IPS-18c (cell line): ENCODE measurements around the gene TACC2.
"Not testable (repeated sequence)": the region's sequence is repeated elsewhere in the genome, so short reads cannot be mapped to it uniquely, and the experiment has no call there.

Source experiments
- H3K4me3 ChIP-seq: 2 replicates; pipeline ENCODE4 v1.7.0; 2013; ENCODE audit warnings: low read depth, mild to moderate bottlenecking, low read length, moderate library complexity; ENCODE audit not compliant: insufficient read depth
- H3K9me3 ChIP-seq: one replicate; pipeline ENCODE4 v1.6.1; 2013; ENCODE audit warnings: mild to moderate bottlenecking, low read length, moderate library complexity; ENCODE audit not compliant: control insufficient read depth, insufficient read depth

Gene TACC2, protein sequence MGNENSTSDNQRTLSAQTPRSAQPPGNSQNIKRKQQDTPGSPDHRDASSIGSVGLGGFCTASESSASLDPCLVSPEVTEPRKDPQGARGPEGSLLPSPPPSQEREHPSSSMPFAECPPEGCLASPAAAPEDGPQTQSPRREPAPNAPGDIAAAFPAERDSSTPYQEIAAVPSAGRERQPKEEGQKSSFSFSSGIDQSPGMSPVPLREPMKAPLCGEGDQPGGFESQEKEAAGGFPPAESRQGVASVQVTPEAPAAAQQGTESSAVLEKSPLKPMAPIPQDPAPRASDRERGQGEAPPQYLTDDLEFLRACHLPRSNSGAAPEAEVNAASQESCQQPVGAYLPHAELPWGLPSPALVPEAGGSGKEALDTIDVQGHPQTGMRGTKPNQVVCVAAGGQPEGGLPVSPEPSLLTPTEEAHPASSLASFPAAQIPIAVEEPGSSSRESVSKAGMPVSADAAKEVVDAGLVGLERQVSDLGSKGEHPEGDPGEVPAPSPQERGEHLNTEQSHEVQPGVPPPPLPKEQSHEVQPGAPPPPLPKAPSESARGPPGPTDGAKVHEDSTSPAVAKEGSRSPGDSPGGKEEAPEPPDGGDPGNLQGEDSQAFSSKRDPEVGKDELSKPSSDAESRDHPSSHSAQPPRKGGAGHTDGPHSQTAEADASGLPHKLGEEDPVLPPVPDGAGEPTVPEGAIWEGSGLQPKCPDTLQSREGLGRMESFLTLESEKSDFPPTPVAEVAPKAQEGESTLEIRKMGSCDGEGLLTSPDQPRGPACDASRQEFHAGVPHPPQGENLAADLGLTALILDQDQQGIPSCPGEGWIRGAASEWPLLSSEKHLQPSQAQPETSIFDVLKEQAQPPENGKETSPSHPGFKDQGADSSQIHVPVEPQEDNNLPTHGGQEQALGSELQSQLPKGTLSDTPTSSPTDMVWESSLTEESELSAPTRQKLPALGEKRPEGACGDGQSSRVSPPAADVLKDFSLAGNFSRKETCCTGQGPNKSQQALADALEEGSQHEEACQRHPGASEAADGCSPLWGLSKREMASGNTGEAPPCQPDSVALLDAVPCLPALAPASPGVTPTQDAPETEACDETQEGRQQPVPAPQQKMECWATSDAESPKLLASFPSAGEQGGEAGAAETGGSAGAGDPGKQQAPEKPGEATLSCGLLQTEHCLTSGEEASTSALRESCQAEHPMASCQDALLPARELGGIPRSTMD (N-terminal part only)

DNA sequence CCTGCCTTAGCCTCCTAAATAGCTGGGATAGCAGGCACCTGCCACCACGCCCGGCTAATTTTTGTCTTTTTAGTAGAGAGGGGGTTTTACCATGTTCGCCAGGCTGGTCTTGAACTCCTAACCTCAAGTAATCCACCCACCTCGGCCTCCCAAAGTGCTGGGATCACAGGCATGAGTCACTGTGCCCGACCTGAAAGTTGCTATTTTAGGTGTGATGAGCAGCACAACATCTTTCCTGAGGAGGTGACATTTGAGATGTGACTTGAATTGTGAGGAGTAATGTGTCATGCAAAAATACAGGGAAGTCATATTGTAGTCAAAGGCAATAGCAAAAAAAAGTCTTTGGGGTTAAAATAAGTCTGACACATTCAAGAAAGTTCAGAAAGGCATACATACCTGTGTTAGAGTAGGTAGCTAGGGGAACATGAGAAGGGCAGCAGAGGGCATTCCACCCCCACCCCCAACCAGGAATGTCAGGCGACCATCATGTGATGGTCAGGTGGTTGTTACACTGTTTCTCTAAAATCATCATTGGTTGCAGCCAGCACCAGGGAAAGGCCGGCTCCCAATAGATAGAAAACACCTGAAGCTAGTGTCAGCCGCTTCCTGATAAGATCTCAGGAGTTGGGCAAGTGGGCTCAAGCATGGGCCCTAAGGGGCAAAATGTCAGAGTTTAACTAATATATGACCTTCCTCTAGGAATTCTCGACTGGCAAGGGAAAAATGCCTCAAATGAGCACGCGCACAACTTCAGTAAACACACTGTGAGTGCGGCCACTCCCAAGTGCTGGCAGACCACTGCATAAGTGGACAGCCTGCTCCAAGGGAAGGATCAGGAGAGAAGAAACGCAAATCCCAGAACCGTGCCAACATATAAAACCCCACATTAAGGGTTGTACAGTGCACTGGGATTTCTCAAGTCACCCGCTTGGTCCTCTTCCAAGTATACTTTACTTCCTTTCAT is at the start of gene TACC2:
TACC2 (plus strand) TSS at position 803 of the 964 bp plus-strand sequence. CDS start 32,819 bp downstream, outside the sequence.
- no peak within 1 kb of the TSS for H3K4me3 ChIP-seq
- peaks cover 8% of the 10 kb centered on the region for H3K9me3 ChIP-seq

DNA sequence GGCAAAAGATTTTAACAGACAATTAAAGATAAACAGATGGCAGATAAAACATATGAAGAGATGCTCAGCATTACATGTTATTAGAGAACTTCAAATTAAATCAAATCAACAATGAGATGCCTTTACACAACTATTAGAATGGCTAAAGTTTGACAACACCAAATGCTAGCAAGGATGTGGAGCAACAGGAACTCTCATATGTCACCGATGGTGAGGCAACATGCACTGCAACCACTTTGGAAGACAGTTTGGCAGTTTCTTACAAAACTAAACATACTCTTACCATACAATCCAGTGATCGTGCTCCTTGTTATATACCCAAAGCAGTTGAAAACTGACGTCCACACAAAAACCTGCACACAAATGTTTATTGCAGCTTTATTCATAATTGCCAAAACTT is 47.4 kb upstream of the TACC2 start:
- Histone ChIP-seq H3K9me3 (no peaks in the 10 kb centered on the region), H3K4me3 (no peak overlapping the region)

DNA sequence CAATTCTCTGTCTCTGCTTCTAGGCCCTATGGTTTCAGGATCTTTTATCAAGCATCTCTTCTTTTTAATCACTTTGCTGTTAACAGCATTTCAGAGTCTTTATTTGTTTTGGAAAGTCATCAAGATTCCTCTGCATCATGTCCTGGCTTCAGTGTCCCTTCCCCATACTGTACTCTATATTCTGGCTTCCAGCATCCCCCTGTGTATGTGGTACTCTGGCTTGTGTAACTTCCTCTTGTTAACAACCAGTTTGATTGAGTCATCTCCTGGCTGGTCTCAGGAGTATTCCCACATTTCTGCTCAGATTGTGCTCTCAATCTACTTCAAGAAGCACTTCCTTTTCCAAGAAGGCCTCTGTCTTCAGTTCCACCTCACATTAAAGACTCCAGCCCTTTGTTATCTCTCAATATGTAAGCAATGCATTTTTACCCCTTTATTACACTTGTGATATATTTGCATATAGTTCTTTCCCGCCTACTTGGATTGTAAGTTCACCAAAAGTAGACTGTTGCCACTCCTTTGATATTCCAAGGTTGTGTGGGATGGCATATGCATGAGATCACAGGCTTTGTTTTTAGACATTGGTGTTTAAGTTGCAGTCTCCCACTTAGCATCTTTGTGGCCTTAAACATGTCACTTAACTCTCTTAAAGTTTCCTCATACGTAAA is 46.1 kb upstream of the TACC2 start:
- Histone ChIP-seq H3K9me3 (no peaks in the 10 kb centered on the region), H3K4me3 (no peak overlapping the region)

DNA sequence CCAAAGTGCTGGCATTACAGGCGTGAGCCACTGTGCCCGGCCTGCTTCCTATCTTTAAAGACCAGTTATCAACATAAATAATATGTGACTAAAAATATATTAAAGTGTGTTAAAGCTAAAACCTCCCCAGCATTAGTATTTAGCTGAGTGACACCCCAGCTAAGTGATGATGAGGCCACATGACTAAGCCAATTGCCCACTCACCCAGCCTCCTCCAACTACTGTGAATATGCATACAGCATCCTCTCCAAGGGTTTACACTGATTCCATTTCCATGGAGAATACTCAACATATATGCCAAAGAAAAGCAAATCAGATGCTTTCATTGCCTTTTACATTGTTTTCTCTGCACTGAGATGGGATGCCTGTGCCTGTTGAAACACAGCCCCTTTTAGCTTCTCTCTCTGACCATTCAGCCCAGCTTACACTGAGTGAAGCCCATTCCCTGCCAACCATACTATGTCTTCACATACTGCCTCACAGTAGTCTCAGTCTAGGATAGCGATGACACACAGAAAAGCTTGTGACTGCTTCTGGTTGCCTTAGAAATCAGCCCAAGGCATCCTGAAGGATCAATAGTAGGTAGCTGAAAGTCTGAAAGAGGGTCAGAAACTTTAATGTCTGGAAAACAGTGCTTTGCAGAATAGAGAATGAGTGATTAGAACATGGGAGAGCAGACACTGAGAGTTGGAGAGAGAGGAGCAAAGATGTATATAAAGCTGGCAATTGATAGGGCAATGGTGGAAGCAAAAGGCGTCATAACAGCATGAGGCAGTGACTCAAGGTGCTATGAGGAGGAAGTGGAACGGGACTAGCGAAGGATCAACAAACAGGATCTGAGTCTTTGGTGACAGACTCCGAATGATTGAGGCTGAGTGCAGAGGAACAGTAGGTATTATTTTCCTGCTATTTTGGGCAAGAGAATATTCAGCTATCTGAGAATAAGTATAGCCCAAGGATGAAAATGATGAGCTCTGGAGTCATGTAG is 41.3 kb upstream of the TACC2 start:
- Histone ChIP-seq H3K4me3 (no peak overlapping the region), H3K9me3 (no peaks in the 10 kb centered on the region)

DNA sequence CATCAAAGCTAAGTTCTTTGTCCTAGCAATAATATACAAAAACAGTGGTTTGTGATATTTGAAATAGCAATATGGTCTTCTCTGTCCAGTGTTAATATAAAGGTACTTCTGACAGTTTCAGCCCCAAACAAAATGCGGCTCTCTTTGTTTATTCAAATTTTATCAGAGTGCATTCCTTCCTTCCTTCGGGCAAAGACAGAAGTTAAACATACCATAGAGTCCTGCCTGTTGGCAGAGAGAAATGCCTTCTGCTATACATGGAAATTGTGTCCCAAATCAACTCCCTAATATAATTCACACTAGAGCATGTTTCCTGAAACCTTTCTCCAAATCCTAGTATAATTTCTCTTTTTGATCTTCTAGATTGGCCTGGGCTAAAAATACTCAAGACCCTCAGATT is 39.9 kb upstream of the TACC2 start:
- H3K9me3 ChIP-seq, result no peaks in the 10 kb centered on the region
- no peak overlapping the region for H3K4me3 ChIP-seq

DNA sequence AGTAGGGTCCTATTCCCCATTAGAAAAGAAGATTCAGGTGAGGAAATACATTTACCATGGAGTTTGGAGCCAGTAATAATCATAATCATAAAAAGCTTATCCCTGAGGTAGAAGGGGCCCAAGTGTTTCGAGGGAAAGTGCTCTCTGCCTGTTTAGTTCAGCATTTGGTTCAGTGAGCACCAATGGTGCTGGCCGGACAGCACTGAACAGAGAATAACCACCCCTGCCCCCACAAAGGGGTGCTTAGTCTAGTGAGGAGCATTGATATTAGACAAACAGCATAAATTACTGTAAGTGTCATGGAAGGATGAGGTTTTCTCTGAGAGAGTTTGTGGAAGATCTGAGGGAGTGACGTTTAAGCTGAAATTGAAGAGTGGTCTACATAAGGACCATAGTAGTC is 39.5 kb upstream of the TACC2 start:
- Histone ChIP-seq H3K4me3 (no peak overlapping the region), H3K9me3 (no peaks in the 10 kb centered on the region)

DNA sequence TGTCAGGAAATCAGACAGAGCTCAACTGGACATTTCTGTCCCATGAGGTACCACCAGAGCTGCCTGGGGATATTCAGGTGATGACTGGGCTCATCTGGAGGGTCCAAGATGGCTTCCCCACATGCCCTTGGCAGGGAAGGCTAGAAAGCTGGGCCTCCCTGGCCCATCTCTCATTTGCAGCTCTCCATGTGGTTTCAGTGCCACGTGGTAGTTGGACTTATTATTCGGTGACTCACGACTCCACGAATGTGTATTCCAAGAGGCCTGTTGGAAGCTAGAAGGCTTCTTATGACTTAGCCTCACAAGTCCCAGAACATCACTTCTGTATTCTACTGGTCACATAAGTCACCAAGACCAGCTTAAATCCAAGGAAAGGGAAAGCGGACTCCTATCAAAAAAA is 36.7 kb upstream of the TACC2 start:
- H3K9me3 ChIP-seq, result no peaks in the 10 kb centered on the region
- no peak overlapping the region for H3K4me3 ChIP-seq

DNA sequence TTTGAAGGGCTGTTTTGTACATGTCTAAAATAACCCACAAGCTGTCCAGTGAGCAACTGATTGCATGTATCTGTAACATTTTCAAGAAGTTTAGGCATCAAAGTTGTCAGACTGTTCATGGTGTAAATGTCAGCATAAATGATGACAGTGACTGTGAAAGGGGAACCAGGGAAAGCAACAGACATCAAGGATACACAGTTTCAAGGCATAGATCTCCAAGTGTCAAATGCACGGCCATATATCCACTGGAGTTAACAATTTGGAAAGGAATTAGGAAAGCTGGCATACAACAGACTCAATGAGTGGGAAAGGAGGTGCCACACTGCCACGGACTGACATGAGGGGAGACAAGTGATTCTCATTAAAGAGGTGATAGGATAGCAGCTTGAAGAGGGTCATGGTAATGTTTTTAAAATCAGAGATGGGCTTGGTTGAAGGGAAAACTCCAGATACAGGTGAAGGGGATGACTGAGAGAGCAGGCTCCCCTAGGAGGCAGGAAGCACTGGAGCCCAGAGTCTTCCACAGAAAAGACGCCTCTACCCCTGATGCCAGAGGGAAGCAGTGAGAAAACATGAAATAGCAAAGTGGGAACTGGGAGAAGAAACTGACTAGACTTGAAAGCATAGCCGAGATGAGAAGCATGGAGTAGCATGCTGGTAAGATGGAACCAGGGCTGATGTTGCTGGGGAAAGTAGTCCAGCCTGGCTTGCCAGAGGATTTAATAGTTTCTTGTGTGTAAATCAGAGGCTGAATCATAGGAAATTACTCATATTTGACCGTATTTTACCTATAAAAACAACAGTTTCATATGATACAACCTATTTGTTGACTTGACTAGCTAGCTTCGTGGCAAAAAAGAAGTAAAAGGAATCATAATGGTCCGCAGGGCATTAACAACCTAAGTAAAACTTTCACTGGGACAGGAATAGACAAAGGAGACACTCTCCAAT is 32.6 kb upstream of the TACC2 start:
- H3K9me3 ChIP-seq, result no peaks in the 10 kb centered on the region

DNA sequence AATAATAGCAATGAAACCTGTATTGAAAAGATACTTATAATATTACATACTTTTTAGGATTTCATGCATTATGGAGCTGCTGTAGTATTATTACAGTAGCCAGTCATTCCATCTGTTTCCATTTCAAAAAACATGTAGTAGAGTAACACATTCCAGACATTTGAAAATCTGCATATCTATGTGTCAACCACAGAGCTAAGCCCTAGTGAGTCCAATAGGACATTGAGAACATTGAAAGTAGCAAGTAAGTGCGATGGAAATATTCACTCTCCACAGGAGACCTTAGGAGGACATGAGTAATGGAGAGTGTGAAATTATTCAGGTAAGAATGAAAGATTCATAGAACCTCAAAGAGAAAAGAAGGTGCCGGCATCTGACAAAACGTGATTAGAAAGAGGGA is 29.3 kb upstream of the TACC2 start:
- Histone ChIP-seq H3K9me3 (no peaks in the 10 kb centered on the region), H3K4me3 (no peak overlapping the region)

More for the DNA sequence above, 32.6 kb upstream of the TACC2 start:
- H3K4me3 ChIP-seq, result no peak overlapping the region

DNA sequence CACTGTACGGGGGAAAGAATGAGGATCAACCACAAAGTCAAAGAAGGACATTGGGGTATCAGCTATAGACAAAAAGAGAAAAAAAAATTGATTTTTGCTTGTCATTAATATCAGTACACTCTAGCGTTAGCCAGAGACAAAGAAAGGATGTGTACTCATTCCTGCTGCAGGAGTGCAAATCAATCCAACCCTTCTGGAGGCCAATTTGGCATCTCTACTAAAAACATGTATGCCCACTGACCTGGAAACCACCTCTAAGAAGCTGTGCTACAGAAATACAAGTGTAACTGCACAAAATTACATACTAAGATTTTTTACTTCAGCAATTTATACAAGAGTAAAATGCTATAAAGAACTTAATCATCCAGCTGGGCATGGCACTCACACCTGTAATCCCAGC is 27.5 kb upstream of the TACC2 start:
- Histone ChIP-seq H3K9me3 (no peaks in the 10 kb centered on the region), H3K4me3 (no peak overlapping the region)

DNA sequence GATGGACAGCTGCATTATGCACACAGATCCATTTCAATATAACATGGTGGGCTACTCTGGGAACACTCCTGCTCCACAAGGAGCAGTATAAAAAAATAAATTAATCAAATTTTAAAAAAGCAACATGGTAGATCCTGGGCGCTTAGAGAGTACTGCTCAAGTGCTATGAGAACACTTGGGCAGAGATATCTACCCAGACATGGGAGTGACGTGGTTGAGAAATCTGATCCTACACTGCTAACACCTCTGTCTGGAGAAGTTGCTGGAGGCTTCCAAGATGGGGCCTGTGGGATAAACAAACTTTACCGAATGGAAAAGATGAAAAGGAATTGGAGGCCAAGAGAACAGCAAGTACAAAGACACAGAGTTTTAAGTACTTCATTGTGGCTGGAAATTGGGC is 23.0 kb upstream of the TACC2 start:
- no peak overlapping the region for H3K4me3 ChIP-seq
- no peaks in the 10 kb centered on the region for H3K9me3 ChIP-seq

DNA sequence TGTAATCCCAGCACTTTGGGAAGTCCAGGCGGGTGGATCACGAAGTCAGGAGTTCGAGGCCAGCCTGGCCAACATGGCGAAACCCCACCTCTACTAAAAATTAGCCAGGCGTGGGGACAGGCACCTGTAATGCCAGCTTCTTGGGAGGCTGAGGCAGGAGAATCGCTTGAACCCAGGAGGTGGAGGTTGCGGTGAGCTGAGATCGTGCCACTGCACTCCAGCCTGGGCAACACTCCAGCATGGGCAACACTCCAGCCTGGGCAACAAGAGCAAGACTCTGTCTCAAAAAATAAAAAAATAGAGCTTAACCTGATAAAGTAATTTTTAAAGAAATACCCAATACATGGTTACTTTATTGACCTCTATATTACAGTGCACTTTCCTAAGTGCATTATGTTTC is 19.9 kb upstream of the TACC2 start:
- not testable (repeated sequence) for H3K4me3 ChIP-seq, H3K9me3 ChIP-seq

DNA sequence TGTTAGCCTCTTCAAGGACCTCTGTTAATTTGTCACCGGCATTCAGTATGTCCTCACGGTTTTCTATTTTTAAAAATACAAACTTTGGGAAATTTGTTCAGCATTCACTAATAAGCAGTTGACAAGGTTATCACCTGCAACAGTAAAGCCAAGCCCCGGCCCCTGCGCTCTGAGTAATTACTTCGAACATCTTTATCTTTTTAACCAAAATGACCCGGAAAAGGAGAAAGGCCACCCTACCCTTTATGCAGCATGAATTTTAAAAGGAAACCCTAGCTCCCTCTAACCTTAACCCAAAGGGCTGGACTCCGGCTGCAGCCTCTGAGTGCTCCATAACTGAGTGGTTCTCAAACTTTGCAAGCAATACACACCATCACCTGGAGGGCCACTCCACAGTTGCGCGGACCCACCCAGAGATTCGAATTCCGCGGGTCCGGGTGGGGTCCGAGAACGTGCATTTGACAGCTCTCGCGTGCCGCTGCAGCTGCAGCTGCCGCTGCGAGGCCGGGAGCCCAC is 14.9 kb upstream of the TACC2 start:
- Histone ChIP-seq H3K9me3 (peaks cover 5% of the 10 kb centered on the region), H3K4me3 (peak overlapping the region; percentile 92)
